C4-2B (cell line): ENCODE results near the gene TBPL1.

Experiments used
- H3K27ac ChIP-seq: fragments of 450-650 bp; 2 replicates; pipeline ENCODE4 v1.5.1; 2017
- CTCF ChIP-seq: fragments of 450-650 bp; conservative IDR thresholded peaks from 2 replicates; pipeline ENCODE4 v1.5.1; 2017; ENCODE audit warnings: mild to moderate bottlenecking
- ZFX ChIP-seq: fragments of 450-650 bp; IDR thresholded peaks from 2 replicates; pipeline ENCODE4 v1.6.1; 2017

TBPL1 gene

GRCh38 chr6:134035823-134036296 lies 82.8 kb downstream of the TBPL1 start:
- 0 out of 2 replicates have a peak overlapping the region, but pooled peaks have one; percentile 11 for H3K27ac ChIP-seq
- TF ChIP-seq ZFX (no peak), CTCF (no peak)

GRCh38 chr6:134039116-134039515 lies 86.1 kb downstream of the TBPL1 start:
- no peak for TF ChIP-seq CTCF
- no peak for TF ChIP-seq ZFX
- no peak overlapping the region for H3K27ac ChIP-seq
